ENCODE data around the gene SDK2.

The SDK2 gene

GRCh38 chr17:73630965-73631595, 13.2 kb downstream of the SDK2 start:
- DNase-seq, result no peak

- no peak for DNase-seq
Observed at GRCh38 chr17:73630531-73630930, 13.7 kb downstream of the SDK2 start.

GRCh38 chr17:73628642-73629552, 15.3 kb downstream of the SDK2 start:
- no peak for DNase-seq

GRCh38 chr17:73625991-73626673, 18.1 kb downstream of the SDK2 start:
- DNase-seq, result no peak

GRCh38 chr17:73625006-73625405, 19.2 kb downstream of the SDK2 start:
- DNase-seq, result no peak

- no peak for DNase-seq
Observed at GRCh38 chr17:73624496-73624988, 19.7 kb downstream of the SDK2 start.

GRCh38 chr17:73623818-73624217, 20.4 kb downstream of the SDK2 start:
- DNase-seq, result no peak

GRCh38 chr17:73623247-73623646, 21.0 kb downstream of the SDK2 start:
- no peak for DNase-seq

- DNase-seq, result no peak
Observed at GRCh38 chr17:73622381-73622780, 21.9 kb downstream of the SDK2 start.

- DNase-seq, result no peak
Observed at GRCh38 chr17:73621685-73622084, 22.6 kb downstream of the SDK2 start.

- DNase-seq, result no peak
Observed at GRCh38 chr17:73620414-73620813, 23.8 kb downstream of the SDK2 start.

GRCh38 chr17:73617501-73617900, 26.7 kb downstream of the SDK2 start:
- no peak for DNase-seq

- DNase-seq, result no peak
Observed at GRCh38 chr17:73616873-73617404, 27.3 kb downstream of the SDK2 start.

GRCh38 chr17:73616120-73616872, 27.9 kb downstream of the SDK2 start:
- DNase-seq, result no peak

- no peak for DNase-seq
Observed at GRCh38 chr17:73614256-73614655, 30.0 kb downstream of the SDK2 start.

GRCh38 chr17:73613271-73614233, 30.7 kb downstream of the SDK2 start:
- DNase-seq, result no peak

GRCh38 chr17:73612031-73612472, 32.2 kb downstream of the SDK2 start:
- DNase-seq, result no peak

- DNase-seq, result no peak
Observed at GRCh38 chr17:73611630-73612029, 32.6 kb downstream of the SDK2 start.

- no peak for DNase-seq
Observed at GRCh38 chr17:73610331-73610911, 33.8 kb downstream of the SDK2 start.

GRCh38 chr17:73609758-73610157, 34.5 kb downstream of the SDK2 start:
- DNase-seq, result no peak

GRCh38 chr17:73609060-73609459, 35.2 kb downstream of the SDK2 start:
- DNase-seq, result no peak

Measured in GOT3 (cell line).